ENCODE measurements around the gene WDR12. TPM values are rescaled to one million over a fixed set of nuclear protein-coding genes. Genes with fewer than 3 reads are reported as not detected.

Gene WDR12
- polyA plus RNA-seq, 2 of the 4 experiments (the other 2 are of a cell fraction) = 53.6 to 120 TPM

DNA sequence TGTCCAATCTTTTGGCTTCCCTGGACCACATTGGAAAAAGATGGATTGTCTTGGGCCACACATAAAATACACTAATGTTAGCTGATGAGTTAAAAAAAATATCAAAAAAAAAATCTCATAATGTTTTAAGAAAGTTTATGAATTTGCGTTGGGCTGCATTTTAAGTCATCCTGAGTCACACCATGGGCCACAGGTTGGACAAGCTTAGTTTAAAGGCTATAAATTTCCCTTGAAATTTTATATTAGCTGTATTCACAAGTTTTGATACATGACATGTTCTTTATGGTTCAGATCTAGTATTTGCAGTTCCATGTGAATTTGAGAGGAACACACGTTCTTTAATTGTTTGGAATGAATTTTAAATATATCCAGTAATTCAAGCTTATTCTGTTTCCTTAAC, 22.5 kb upstream of the WDR12 start:
- Histone ChIP-seq H3K4me3 (no peak overlapping the region), H3K4me1 (no peaks in the 10 kb centered on the region), H3K27ac (no peak overlapping the region), H3K9me3 (no peaks in the 10 kb centered on the region), H3K4me2 (no peak overlapping the region)
- FAIRE-seq = no peak
- TF ChIP-seq TP53 (CRISPR knock-in tag; IDR thresholded peaks at IDR 0.05) (no peak), ATOH8 (CRISPR knock-in tag; IDR thresholded peaks at IDR 0.05; ENCODE audit: low read depth) (no peak), MAFK (IDR thresholded peaks at IDR 0.05; ENCODE audit: partially characterized antibody) (no peak), ZC3H11A (IDR thresholded peaks at IDR 0.05) (no peak), ZFP36 (IDR thresholded peaks at IDR 0.05; ENCODE audit: borderline replicate concordance, partially characterized antibody) (no peak), CEBPB (IDR thresholded peaks at IDR 0.05) (no peak), NR3C1 (IDR thresholded peaks at IDR 0.05) (no peak), HOXB13 (CRISPR knock-in tag; IDR thresholded peaks at IDR 0.05; ENCODE audit: low read depth) (no peak), GATA3 (IDR thresholded peaks at IDR 0.05; ENCODE audit: borderline replicate concordance) (no peak), EP300 (IDR thresholded peaks at IDR 0.05) (no peak), JUN (IDR thresholded peaks at IDR 0.05) (no peak), BHLHE40 (IDR thresholded peaks at IDR 0.05; ENCODE audit: low read depth, low read length) (no peak), CBX8 (IDR thresholded peaks at IDR 0.05) (no peak), RFX5 (IDR thresholded peaks at IDR 0.05) (no peak), MYC (IDR thresholded peaks at IDR 0.05; ENCODE audit: borderline replicate concordance, low read length) (no peak)
- TF ChIP-seq, protein P1, sequence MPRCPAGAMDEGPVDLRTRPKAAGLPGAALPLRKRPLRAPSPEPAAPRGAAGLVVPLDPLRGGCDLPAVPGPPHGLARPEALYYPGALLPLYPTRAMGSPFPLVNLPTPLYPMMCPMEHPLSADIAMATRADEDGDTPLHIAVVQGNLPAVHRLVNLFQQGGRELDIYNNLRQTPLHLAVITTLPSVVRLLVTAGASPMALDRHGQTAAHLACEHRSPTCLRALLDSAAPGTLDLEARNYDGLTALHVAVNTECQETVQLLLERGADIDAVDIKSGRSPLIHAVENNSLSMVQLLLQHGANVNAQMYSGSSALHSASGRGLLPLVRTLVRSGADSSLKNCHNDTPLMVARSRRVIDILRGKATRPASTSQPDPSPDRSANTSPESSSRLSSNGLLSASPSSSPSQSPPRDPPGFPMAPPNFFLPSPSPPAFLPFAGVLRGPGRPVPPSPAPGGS (IDR thresholded peaks at IDR 0.05) = no peak
- ATAC-seq = no peak
- CTCF ChIA-PET = no interaction called here
- no peak for DNase-seq (ENCODE audit: low read depth in 1 of 2, low spot score in 1 of 2)
- POLR2A ChIA-PET = no interaction called here
- WGBS (ENCODE audit: missing lambda C conversion rate) = 90% methylated on average over 2 of the region's 2 CpGs

GRCh38 chr2:202933139-202933510, 21.7 kb upstream of the WDR12 start:
- no peaks in the 10 kb centered on the region for H3K4me1 ChIP-seq
- DNase-seq (ENCODE audit: low read depth in 1 of 2, low spot score in 1 of 2) (no peak), ATAC-seq (no peak; a peak in 2 of 6 replicates), FAIRE-seq (no peak)
- 72% methylated on average over 4 of the region's 5 CpGs for WGBS (ENCODE audit: missing lambda C conversion rate)
- ChIA-PET CTCF (interaction anchor here (0.8 to 1.6 kb wide), 3 partner anchors 9 to 344 kb away, joined by 3 read pairs; no protein-coding TSS in a partner anchor), POLR2A (no interaction called here)
- no peak overlapping the region for H3K4me3 ChIP-seq
- H3K4me2 ChIP-seq = no peak overlapping the region
- TF ChIP-seq NR3C1 (IDR thresholded peaks at IDR 0.05) (no peak), HMGXB4 (CRISPR knock-in tag; IDR thresholded peaks at IDR 0.05; ENCODE audit: borderline replicate concordance) (no peak), CBX2 (IDR thresholded peaks at IDR 0.05; ENCODE audit: borderline replicate concordance, low read depth) (no peak), CEBPB (IDR thresholded peaks at IDR 0.05) (no peak), CBX8 (IDR thresholded peaks at IDR 0.05) (no peak), BHLHE40 (IDR thresholded peaks at IDR 0.05; ENCODE audit: low read depth, low read length) (no peak), HOXB5 (CRISPR knock-in tag; IDR thresholded peaks at IDR 0.05) (no peak), FOXS1 (CRISPR knock-in tag; IDR thresholded peaks at IDR 0.05) (no peak), MYC (IDR thresholded peaks at IDR 0.05; ENCODE audit: borderline replicate concordance, low read length) (no peak), PHF8 (IDR thresholded peaks at IDR 0.05; ENCODE audit: borderline replicate concordance, low read depth) (no peak), GATA3 (IDR thresholded peaks at IDR 0.05; ENCODE audit: borderline replicate concordance) (no peak), JUN (IDR thresholded peaks at IDR 0.05) (no peak), USF2 (IDR thresholded peaks at IDR 0.05) (no peak), FOSB (CRISPR knock-in tag; IDR thresholded peaks at IDR 0.05) (no peak), ZC3H11A (IDR thresholded peaks at IDR 0.05) (no peak)
- H3K27ac ChIP-seq = no peak overlapping the region
- H3K9me3 ChIP-seq = no peaks in the 10 kb centered on the region

Measured in A549 (cell line).